ENCODE measurements around the gene DLEU7.

GRCh38 chr13:50783066-50783465, 60.4 kb downstream of the DLEU7 start:
- TF ChIP-seq, protein P1, sequence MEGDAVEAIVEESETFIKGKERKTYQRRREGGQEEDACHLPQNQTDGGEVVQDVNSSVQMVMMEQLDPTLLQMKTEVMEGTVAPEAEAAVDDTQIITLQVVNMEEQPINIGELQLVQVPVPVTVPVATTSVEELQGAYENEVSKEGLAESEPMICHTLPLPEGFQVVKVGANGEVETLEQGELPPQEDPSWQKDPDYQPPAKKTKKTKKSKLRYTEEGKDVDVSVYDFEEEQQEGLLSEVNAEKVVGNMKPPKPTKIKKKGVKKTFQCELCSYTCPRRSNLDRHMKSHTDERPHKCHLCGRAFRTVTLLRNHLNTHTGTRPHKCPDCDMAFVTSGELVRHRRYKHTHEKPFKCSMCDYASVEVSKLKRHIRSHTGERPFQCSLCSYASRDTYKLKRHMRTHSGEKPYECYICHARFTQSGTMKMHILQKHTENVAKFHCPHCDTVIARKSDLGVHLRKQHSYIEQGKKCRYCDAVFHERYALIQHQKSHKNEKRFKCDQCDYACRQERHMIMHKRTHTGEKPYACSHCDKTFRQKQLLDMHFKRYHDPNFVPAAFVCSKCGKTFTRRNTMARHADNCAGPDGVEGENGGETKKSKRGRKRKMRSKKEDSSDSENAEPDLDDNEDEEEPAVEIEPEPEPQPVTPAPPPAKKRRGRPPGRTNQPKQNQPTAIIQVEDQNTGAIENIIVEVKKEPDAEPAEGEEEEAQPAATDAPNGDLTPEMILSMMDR (optimal IDR thresholded peaks at IDR 0.05 in 1 of 3, IDR thresholded peaks at IDR 0.05 in 1 of 3, conservative IDR thresholded peaks at IDR 0.05 in 1 of 3; ENCODE audit: extremely low read depth in 1 of 3, insufficient read depth in 2 of 3, low read length in 3 of 3): no peak
- no peak for TF ChIP-seq EZH2 (IDR thresholded peaks at IDR 0.05; ENCODE audit: low read length)
